Activated naive CD8-positive, alpha-beta T cell treated with anti-CD3 and anti-CD28 coated beads for 36 hours (primary cell): ENCODE data around the gene KAZN. TPM values are rescaled to one million over a fixed set of nuclear protein-coding genes. Genes with fewer than 3 reads are reported as not detected.

ENCODE experiments used
- DNase-seq: peaks from one replicate; pipeline ENCODE4 v3.0.0; 2021
- H3K27ac Mint-ChIP-seq: one replicate; pipeline ENCODE4 v1.8.0; 2022; ENCODE audit warnings: mild to moderate bottlenecking, moderate library complexity, mixed read lengths
- H3K27me3 Mint-ChIP-seq: one replicate; pipeline ENCODE4 v1.8.0; 2022; ENCODE audit warnings: mild to moderate bottlenecking, mixed read lengths
- H3K36me3 Mint-ChIP-seq: one replicate; pipeline ENCODE4 v1.8.0; 2021; ENCODE audit warnings: mild to moderate bottlenecking, mixed read lengths
- H3K4me1 Mint-ChIP-seq: one replicate; pipeline ENCODE4 v1.8.0; 2021; ENCODE audit warnings: mixed read lengths
- H3K4me3 Mint-ChIP-seq: one replicate; pipeline ENCODE4 v1.8.0; 2022; ENCODE audit warnings: mild to moderate bottlenecking, moderate library complexity, mixed read lengths
- H3K9me3 Mint-ChIP-seq: one replicate; pipeline ENCODE4 v1.8.0; 2022; ENCODE audit warnings: mixed read lengths
- total RNA-seq, 2 experiments: library from RNA; stranded (reverse); gene quantifications; one replicate each; pipeline ENCODE4 v1.2.3, GENCODE V29; 2021

Gene KAZN
- total RNA-seq, 2 experiments from 2014 or later, result 0.74 to 1.5 TPM

DNA sequence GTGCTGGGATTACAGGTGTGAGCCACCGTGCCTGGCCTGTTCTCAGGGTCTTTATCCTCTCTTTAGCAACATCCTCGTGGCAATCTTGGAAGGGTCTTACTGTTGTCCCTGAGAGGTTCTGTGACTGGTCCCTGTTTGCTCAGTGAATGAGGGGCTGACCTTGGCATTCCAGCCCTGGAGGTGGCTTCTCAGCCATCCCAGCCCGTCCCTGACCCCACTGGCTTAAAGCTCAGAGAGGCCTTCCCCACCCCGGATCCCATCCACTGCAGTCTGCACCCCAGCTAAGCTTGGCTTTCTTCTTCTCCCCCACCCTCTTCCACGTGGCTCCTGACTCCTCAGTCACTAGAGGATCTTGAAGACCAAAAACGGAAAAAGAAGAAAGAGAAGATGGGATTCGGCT lies 466.8 kb downstream of the KAZN start:
- H3K27ac Mint-ChIP-seq, result no peak overlapping the region

GRCh38 chr1:15065736-15066135 lies 467.3 kb downstream of the KAZN start:
- Mint-ChIP-seq H3K9me3 (peaks cover 3% of the 10 kb centered on the region), H3K4me1 (peaks cover 2% of the 10 kb centered on the region), H3K27ac (no peak overlapping the region), H3K36me3 (peaks cover 2% of the 10 kb centered on the region), H3K4me3 (no peak overlapping the region), H3K27me3 (no peaks in the 10 kb centered on the region)
- no peak for DNase-seq

More for the DNA sequence above, 466.8 kb downstream of the KAZN start:
- Mint-ChIP-seq H3K27me3 (no peaks in the 10 kb centered on the region), H3K9me3 (peaks cover 3% of the 10 kb centered on the region), H3K4me3 (no peak overlapping the region), H3K36me3 (peaks cover 2% of the 10 kb centered on the region), H3K4me1 (peaks cover 2% of the 10 kb centered on the region)
- no peak for DNase-seq

DNA sequence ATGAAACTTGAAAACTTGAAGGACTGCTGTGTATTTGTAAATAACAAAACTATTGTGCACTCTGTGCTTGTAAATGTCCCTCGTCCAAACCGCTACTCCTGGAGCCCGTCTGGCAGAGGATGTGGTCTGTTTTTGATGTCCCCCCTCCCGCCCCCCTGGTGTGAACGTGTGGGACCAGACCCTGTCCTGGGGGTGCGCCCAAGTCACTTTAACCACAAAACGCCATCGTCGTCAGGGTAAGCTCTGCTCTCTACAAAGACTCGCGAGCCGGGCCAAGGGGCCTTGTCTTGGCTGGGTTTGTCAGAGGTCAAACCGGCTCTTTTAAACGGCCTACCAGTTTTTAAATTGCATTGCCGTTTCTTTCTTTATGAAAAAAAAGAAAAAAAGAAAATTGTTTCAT lies 467.7 kb downstream of the KAZN start:
- Mint-ChIP-seq H3K27me3 (no peaks in the 10 kb centered on the region), H3K4me1 (peaks cover 2% of the 10 kb centered on the region), H3K27ac (no peak overlapping the region), H3K4me3 (no peak overlapping the region), H3K9me3 (peaks cover 3% of the 10 kb centered on the region), H3K36me3 (peaks cover 2% of the 10 kb centered on the region)
- no peak for DNase-seq

- H3K4me1 Mint-ChIP-seq, result peaks cover 2% of the 10 kb centered on the region
- no peaks in the 10 kb centered on the region for H3K27me3 Mint-ChIP-seq
- peaks cover 2% of the 10 kb centered on the region for H3K36me3 Mint-ChIP-seq
- no peak for DNase-seq
- H3K4me3 Mint-ChIP-seq, result no peak overlapping the region
- no peak overlapping the region for H3K27ac Mint-ChIP-seq
- H3K9me3 Mint-ChIP-seq, result peaks cover 3% of the 10 kb centered on the region
These were observed 468.7 kb downstream of the KAZN start for GRCh38 chr1:15067148-15067547.

GRCh38 chr1:15068152-15068551 lies 469.7 kb downstream of the KAZN start:
- H3K4me1 Mint-ChIP-seq, result peaks cover 2% of the 10 kb centered on the region
- H3K36me3 Mint-ChIP-seq, result no peaks in the 10 kb centered on the region

DNA sequence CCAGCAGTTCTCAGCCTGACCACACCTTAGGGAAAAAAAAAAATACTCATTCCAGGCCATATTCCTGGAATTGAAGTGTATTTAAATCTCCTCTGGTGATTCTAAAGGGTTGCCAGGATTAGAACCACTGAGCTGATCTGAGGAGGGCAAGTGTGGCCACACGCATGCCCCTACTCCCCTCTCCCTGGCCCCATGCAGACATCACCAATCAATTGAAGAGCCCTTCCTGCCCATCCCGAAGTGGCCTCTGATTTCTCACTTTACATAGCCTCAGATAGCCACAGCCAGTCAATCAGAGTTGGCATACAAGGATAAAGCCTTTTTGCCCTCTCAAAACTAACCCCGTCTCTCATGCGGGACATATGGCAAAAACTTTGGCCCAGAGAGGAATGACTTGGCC lies 470.5 kb downstream of the KAZN start:
- H3K4me3 Mint-ChIP-seq, result no peak overlapping the region
- no peaks in the 10 kb centered on the region for H3K27me3 Mint-ChIP-seq
- H3K27ac Mint-ChIP-seq, result no peak overlapping the region
- no peak for DNase-seq
- H3K9me3 Mint-ChIP-seq, result no peaks in the 10 kb centered on the region
- peaks cover 2% of the 10 kb centered on the region for H3K4me1 Mint-ChIP-seq
- H3K36me3 Mint-ChIP-seq, result no peaks in the 10 kb centered on the region

More at GRCh38 chr1:15068152-15068551, 469.7 kb downstream of the KAZN start:
- no peaks in the 10 kb centered on the region for H3K9me3 Mint-ChIP-seq
- no peak overlapping the region for H3K4me3 Mint-ChIP-seq
- H3K27me3 Mint-ChIP-seq, result no peaks in the 10 kb centered on the region
- H3K27ac Mint-ChIP-seq, result no peak overlapping the region
- DNase-seq, result no peak

DNA sequence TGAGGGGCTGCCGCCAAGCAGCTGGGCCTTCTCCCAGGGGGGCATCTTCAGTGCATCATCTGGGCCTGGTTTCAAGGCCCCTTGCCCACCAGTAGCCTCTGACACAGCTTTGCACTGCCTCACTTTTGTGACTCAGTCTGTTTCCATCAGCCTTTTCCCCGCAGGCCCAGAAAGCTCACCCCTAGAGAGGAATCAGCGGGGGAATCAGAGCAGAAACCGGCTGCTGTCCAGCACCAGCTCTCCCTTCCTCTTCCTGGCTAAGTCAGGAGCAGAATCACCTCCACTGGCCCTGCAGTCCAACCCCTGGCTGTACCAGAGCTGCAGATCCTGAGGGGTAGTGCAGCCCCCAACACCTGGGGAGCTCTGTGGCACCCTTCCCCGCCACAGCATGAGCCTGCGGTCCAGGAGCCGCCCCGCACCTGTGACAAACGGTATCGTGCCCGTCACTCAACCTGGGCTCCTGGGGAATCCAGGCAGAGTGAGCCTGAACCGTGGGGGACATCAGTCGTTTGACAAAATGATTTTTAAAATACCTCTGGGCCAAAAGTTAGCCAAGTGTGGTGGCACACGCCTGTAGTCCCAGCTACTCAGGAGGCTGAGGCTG lies 471.8 kb downstream of the KAZN start:
- H3K9me3 Mint-ChIP-seq, result no peaks in the 10 kb centered on the region
- no peak overlapping the region for H3K4me3 Mint-ChIP-seq
- peaks cover 2% of the 10 kb centered on the region for H3K4me1 Mint-ChIP-seq
- H3K36me3 Mint-ChIP-seq, result no peaks in the 10 kb centered on the region
- H3K27ac Mint-ChIP-seq, result no peak overlapping the region
- H3K27me3 Mint-ChIP-seq, result no peaks in the 10 kb centered on the region
- DNase-seq, result no peak

DNA sequence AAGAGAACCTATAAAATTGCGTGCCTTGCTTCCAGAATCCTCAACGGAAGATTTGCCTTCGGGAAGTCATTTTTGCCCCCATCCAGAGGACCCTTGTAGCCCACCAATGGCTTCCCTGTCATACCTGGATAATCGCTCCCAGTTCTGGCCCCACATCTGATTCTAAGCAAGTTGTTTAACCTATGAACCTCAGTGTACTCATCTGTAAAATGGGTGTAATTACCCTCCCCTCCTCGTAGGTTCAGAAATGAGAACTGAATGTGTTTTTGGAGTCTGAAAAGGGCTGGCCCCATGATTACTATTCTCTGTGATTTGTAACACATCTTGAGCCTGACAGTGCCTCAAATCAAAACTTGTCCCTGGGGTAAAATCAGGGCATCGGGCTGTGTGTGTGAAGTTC lies 473.5 kb downstream of the KAZN start:
- no peak overlapping the region for H3K4me3 Mint-ChIP-seq
- no peak overlapping the region for H3K27ac Mint-ChIP-seq
- DNase-seq, result no peak
- no peaks in the 10 kb centered on the region for H3K36me3 Mint-ChIP-seq
- no peaks in the 10 kb centered on the region for H3K27me3 Mint-ChIP-seq
- no peaks in the 10 kb centered on the region for H3K9me3 Mint-ChIP-seq
- no peaks in the 10 kb centered on the region for H3K4me1 Mint-ChIP-seq

DNA sequence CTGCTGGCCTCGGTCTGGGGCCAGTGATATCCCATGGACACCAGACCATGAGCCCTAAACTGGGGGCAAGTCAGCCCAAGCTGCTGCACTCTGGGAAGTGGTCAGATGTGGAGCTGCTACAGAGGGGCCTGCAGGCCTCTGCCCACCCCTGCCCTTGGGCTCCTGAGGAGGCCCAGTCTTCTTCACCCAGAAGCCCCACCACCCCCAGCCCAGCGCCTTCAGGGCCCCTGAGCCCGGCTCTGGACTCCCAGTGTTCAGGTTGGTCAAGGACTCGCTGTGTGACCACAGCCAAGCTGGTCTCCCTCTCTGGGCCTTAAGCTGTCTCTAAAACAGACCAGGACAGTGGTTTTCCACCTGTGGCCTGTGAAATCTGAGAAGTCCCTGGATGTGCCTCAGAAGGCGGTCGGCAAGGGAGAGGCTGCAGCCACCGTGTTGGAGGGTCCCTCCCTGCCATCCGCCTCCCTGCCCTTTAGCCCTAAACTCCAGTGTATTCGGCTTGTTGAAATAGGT lies 475.4 kb downstream of the KAZN start:
- H3K36me3 Mint-ChIP-seq, result no peaks in the 10 kb centered on the region
- no peaks in the 10 kb centered on the region for H3K9me3 Mint-ChIP-seq
- no peaks in the 10 kb centered on the region for H3K4me1 Mint-ChIP-seq
- H3K27ac Mint-ChIP-seq, result no peak overlapping the region
- no peak overlapping the region for H3K4me3 Mint-ChIP-seq
- no peaks in the 10 kb centered on the region for H3K27me3 Mint-ChIP-seq
- DNase-seq, result no peak

GRCh38 chr1:15075175-15075574 lies 476.7 kb downstream of the KAZN start:
- no peak overlapping the region for H3K27ac Mint-ChIP-seq
- no peaks in the 10 kb centered on the region for H3K27me3 Mint-ChIP-seq
- H3K4me1 Mint-ChIP-seq, result no peaks in the 10 kb centered on the region
- H3K9me3 Mint-ChIP-seq, result no peaks in the 10 kb centered on the region
- no peak for DNase-seq
- H3K4me3 Mint-ChIP-seq, result no peak overlapping the region
- H3K36me3 Mint-ChIP-seq, result no peaks in the 10 kb centered on the region

DNA sequence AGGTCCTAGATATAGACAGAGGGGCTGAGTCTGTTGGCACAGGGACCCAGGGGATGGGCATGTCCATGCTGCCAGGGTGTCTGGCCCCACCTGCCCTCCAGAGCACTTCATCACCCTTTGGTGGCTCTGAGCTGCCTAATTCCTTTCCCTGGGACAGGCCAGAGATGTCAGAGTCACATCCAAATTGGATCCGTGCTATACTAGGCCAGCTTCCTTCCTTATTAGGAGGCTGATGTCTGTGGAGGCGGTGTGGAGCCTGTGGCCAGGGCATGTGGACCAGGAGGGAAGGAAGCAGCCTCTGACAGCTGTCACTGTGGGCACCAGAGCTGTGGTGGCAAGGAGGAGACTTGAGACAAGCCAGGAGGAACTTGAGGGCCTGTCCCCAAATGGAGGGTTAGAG lies 477.3 kb downstream of the KAZN start:
- no peak for DNase-seq
- H3K4me1 Mint-ChIP-seq, result no peaks in the 10 kb centered on the region
- H3K27me3 Mint-ChIP-seq, result no peaks in the 10 kb centered on the region
- H3K9me3 Mint-ChIP-seq, result no peaks in the 10 kb centered on the region
- H3K27ac Mint-ChIP-seq, result no peak overlapping the region
- no peak overlapping the region for H3K4me3 Mint-ChIP-seq
- H3K36me3 Mint-ChIP-seq, result no peaks in the 10 kb centered on the region

- DNase-seq, result no peak
- no peak overlapping the region for H3K27ac Mint-ChIP-seq
- H3K36me3 Mint-ChIP-seq, result no peaks in the 10 kb centered on the region
- H3K9me3 Mint-ChIP-seq, result no peaks in the 10 kb centered on the region
- no peak overlapping the region for H3K4me3 Mint-ChIP-seq
- H3K4me1 Mint-ChIP-seq, result no peaks in the 10 kb centered on the region
- no peaks in the 10 kb centered on the region for H3K27me3 Mint-ChIP-seq
These were observed 478.3 kb downstream of the KAZN start for GRCh38 chr1:15076807-15077206.

DNA sequence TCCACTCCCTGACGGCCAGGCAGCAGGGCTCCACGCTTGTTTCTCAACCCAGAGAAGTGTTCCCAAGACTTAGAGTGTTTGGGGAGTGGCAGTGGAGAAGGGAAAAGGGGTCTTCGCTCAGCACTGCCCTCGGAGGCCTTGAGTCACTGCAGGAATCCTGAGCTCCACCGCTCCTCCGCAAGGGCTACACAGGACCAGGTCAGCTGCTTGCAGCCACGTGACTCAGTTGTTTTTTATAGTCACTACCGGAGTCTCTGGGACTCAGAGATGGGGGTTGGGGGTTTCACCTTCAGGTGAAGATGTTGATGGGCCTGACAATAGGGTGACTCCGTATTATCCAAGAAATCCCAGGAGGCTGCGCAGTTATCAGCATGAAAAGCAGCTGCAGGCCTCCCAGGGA lies 478.9 kb downstream of the KAZN start:
- Mint-ChIP-seq H3K4me3 (no peak overlapping the region), H3K27me3 (no peaks in the 10 kb centered on the region), H3K27ac (no peak overlapping the region), H3K4me1 (no peaks in the 10 kb centered on the region), H3K9me3 (no peaks in the 10 kb centered on the region), H3K36me3 (no peaks in the 10 kb centered on the region)
- no peak for DNase-seq

GRCh38 chr1:15080328-15081007 lies 482.0 kb downstream of the KAZN start:
- Mint-ChIP-seq H3K4me1 (no peaks in the 10 kb centered on the region), H3K9me3 (no peaks in the 10 kb centered on the region), H3K27ac (no peak overlapping the region), H3K36me3 (no peaks in the 10 kb centered on the region), H3K4me3 (no peak overlapping the region), H3K27me3 (no peaks in the 10 kb centered on the region)
- no peak for DNase-seq

DNA sequence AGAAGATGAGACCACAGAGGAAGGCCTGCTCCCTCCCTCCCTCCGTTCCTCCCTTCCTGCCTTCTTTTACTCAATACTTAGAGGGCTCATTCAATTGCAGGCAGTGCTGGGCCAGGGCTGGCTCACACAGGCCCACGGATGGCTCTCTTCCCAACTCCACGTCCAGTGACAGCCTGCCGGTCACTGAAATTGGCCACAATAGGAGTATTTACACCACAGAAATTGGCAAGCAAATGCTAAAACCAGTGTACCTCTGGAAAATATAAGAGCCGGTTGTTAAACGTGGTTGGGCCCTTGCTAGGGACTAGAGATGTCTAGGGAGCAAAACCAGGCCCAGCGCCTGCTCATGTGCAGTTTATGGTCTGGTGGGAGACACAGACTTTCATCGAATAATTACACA lies 482.6 kb downstream of the KAZN start:
- no peak for DNase-seq
- H3K27me3 Mint-ChIP-seq, result no peaks in the 10 kb centered on the region
- H3K9me3 Mint-ChIP-seq, result no peaks in the 10 kb centered on the region
- H3K4me1 Mint-ChIP-seq, result no peaks in the 10 kb centered on the region
- H3K27ac Mint-ChIP-seq, result no peak overlapping the region
- no peaks in the 10 kb centered on the region for H3K36me3 Mint-ChIP-seq
- H3K4me3 Mint-ChIP-seq, result no peak overlapping the region

DNA sequence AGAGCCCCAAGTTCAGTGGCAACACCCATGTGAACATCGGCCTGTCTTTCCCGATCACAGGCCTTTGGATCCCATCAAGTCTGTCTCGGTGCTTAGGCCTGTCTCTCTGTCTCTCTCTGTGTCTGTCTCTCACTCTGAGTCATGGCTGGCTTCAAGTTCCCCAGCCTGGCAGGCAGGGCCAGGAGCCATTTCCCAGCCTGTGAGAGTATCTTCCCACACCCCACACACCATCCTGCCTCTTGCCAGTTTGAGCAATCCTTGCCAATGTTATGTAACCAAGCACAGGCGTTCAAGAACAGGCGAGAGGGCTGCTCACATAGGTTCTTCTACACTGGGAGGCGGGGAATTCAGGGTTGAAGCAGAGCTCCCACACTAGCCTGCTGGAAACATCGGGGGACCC lies 485.1 kb downstream of the KAZN start:
- no peak for DNase-seq
- H3K36me3 Mint-ChIP-seq, result no peaks in the 10 kb centered on the region
- H3K4me1 Mint-ChIP-seq, result no peaks in the 10 kb centered on the region
- H3K27ac Mint-ChIP-seq, result no peak overlapping the region
- no peak overlapping the region for H3K4me3 Mint-ChIP-seq
- no peaks in the 10 kb centered on the region for H3K9me3 Mint-ChIP-seq
- no peaks in the 10 kb centered on the region for H3K27me3 Mint-ChIP-seq
